GM19397 (cell line): ENCODE measurements around the gene KDM2B.

Source experiments
- ATAC-seq: cut with Tn5 transposase; IDR thresholded peaks from one replicate; pipeline ENCODE4 v1.9.1; 2021; ENCODE audit warnings: mild to moderate bottlenecking, moderate library complexity; ENCODE audit not compliant: unreplicated experiment

Gene KDM2B

GRCh38 chr12:121466794-121467637 is 113.8 kb downstream of the KDM2B start:
- peak; percentile 87 for ATAC-seq

DNA sequence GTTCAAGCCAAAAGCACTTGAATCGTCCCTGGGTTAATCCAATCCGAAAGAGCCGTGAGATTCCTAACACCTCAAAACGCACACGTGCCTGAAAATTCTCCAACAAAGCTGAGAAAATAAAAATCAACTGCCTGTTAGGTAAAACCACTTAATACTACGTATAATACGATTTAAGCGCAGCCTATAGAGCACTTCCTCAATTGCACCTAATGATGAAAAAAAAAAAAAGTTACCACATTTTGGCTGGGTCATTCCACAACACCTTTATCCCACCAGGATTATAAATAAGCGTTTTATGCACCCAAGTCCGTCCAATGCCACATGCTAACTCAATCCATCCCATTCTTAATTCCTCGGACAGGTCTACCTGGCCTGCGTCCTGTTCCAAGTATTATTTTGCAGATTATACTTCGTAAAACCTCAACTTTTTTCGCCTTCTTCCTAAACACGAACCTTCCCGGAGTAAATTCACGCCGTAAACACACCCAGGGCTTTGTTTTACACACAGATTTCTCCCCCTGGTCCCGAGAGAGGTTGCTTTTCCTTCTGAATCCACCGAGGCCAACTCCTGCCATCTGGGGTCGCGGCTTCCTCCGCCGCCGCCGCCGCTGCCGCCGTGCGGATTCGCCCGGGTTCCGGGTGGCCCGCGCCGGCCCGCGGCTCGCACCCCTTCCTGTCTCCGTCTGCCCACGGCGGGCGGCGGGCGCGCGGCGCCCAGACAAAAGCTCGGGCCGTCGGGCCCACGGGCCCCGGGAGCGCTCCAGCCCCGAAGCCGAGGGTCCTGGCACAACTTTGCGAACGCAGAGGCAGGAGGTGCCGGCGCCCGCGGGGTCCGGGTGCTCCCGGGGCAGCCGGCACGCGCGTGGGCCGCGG is 114.7 kb downstream of the KDM2B start:
- ATAC-seq, result peak; percentile 13

DNA sequence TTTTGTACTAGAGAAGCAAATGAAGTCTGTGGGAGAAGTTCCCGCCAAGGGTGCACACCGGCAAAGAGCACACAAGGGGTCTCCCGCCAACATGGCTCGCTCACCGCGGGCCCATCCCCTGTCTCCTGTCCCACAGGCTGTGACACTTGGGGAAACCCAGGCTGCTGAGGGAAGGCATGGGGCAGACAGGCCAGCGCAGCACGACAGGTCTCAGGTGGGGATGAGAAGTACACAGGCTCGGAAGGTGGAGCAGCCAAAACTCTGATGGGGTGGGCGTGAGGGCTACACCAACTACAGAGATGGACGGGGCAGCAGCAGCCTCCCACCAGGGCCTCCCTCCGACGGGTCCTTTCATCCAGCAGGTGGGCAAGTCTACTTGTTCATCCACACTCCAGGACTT is 116.5 kb downstream of the KDM2B start:
- ATAC-seq, result no peak

- no peak for ATAC-seq
These were observed 119.8 kb downstream of the KDM2B start for GRCh38 chr12:121461048-121461447.

- no peak for ATAC-seq
These were observed 124.3 kb downstream of the KDM2B start for GRCh38 chr12:121456551-121456950.

GRCh38 chr12:121455766-121456420 is 124.9 kb downstream of the KDM2B start:
- ATAC-seq, result no peak

GRCh38 chr12:121454921-121455320 is 125.9 kb downstream of the KDM2B start:
- no peak for ATAC-seq

DNA sequence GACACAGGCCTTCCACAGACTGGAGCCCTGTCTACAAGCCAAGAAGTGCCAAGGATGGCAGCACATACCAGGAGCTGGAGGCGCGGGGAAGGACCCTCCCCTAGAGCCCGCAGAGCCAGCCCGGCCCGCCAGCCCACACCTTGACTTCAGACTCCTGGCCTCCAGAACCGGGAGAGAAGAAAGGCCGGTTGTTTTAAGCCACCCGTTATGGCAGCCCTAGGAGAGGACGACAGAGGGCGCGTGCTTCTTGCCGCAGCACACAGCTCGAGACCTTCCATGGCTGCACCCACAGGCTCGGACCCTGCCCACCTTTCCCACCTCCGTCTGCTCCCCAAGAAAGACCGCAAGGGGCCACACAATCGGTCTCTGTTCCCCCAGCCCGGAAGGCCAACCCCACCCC is 127.2 kb downstream of the KDM2B start:
- no peak for ATAC-seq

DNA sequence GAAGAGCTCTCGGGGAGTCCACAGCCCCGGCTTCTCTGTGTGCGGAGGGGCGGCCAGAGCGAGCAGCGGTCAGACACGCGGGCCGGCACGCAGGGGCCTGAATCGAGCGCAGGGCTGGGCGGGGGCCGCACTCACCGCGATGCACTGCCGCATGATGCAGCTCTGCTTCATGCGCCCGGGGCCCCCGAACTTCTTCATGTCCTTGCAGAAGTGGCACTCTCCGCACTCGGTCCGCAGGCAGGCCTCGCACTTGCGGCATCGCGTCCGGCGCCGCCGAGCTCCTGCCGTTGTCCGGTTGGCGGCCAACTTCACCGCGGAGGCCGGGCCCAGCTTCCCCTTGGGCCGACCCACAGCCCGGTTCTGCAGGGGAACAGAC is 127.8 kb downstream of the KDM2B start:
- ATAC-seq, result no peak

- no peak for ATAC-seq
These were observed 128.4 kb downstream of the KDM2B start for GRCh38 chr12:121452340-121452984.

- ATAC-seq, result no peak
These were observed 128.9 kb downstream of the KDM2B start for GRCh38 chr12:121451961-121452339.

- ATAC-seq, result no peak
These were observed 132.0 kb downstream of the KDM2B start for GRCh38 chr12:121448771-121449315.

GRCh38 chr12:121446750-121447149 is 134.1 kb downstream of the KDM2B start:
- ATAC-seq, result no peak

DNA sequence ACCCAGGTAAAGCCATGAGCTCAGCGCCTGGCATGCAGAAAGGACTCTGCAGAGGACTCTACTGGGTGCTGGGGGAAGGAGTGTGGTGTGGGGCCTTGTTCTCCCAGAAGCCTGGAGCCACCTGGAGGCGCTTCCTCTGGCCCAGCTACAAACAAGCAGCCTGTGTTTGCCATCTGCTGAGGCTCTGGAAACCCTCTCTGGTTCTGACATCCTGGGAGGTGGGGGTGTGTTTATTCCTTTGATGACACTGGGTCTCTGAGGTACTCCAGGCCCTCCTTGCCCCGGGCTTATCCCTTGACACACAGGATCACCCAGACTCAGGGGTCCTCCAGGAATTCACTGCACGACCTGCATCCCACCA is 136.0 kb downstream of the KDM2B start:
- no peak for ATAC-seq

DNA sequence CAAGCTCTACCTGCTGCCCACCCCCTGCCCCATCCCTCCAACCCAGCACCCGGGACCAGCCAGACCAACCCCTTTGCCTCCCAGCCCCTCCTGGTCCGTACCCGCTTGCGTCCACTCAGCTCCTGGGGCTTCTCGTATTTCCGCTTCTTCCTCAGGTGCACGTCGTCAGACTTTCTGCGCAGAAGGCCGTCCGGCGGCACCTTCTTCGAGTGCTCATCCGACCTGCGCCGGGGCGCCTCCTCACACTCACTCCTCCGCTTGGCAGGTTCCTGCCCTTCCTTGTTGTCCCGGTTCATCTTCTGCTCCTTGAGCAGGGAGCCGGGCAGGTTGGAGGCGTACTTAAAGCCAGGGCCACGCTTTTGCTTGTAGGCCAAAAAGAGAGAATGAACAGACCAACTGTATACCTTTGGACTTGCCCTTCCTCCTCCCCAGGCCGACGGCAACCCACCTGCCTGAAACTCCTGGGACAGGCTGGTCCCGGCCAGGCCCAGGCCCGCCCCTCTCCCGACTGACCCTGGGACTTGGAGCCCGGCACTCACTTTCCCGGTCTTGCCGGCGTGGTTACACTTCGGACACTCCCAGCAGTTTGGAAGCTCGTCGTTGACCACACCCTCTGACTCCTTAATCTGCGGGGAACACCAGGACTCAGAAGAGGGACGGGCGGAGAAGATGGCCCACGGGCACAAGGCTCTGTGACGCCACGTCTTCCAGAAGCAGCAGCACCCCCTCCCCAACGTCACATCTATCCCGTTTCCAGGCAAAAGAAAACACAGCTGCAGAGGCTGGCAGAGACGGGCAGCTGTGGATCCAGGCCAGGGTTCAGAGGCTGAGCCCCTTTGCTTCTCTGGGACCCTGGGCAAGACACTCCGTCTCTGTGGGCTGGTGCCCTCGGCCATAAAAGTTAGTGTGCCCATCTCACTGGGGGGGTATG is 136.6 kb downstream of the KDM2B start:
- no peak for ATAC-seq

GRCh38 chr12:121443193-121443870 is 137.5 kb downstream of the KDM2B start:
- ATAC-seq, result no peak

- no peak for ATAC-seq
These were observed 138.5 kb downstream of the KDM2B start for GRCh38 chr12:121442028-121442948.

DNA sequence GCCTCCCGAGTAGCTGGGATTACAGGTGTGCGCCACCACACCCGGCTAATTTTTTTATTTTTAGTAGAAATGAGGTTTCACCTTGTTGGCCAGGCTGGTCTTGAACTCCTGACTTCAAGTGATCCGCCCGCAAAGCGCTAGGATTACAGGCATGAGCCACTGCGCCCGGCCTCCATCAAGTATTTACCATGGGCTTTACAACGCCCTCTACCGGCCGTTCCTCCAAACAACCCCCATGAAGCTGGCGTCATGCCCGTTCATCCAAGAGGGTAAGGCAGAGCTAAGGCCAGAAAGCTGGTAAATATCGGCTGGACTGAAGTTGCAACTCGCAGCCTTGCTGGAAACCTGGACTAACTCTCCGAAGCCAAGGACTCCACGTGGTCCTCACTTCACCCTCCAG is 139.3 kb downstream of the KDM2B start:
- no peak for ATAC-seq
